Kidney tubule cell (primary cell): ENCODE measurements around the gene CAD.

Experiments used
- DNase-seq: peaks from one replicate; pipeline ENCODE4 v3.0.0-alpha.2; 2018; ENCODE audit warnings: low spot score

Gene CAD

GRCh38 chr2:27225526-27225925 lies 8.4 kb downstream of the CAD start:
- no peak for DNase-seq

GRCh38 chr2:27227501-27227900 lies 10.3 kb downstream of the CAD start:
- DNase-seq = no peak

GRCh38 chr2:27231921-27232320 lies 14.8 kb downstream of the CAD start:
- no peak for DNase-seq

- DNase-seq = no peak
Measured at GRCh38 chr2:27233341-27233740, 16.2 kb downstream of the CAD start.

- no peak for DNase-seq
Measured at GRCh38 chr2:27236136-27236535, 19.0 kb downstream of the CAD start.

- DNase-seq = no peak
Measured at GRCh38 chr2:27236626-27237025, 19.5 kb downstream of the CAD start.

GRCh38 chr2:27237341-27237945 lies 20.3 kb downstream of the CAD start:
- no peak for DNase-seq

- DNase-seq = no peak
Measured at GRCh38 chr2:27238976-27239375, 21.8 kb downstream of the CAD start.

- no peak for DNase-seq
Measured at GRCh38 chr2:27240406-27240805, 23.2 kb downstream of the CAD start.

GRCh38 chr2:27241761-27242613 lies 24.8 kb downstream of the CAD start:
- DNase-seq = no peak

- DNase-seq = no peak
Measured at GRCh38 chr2:27242614-27242951, 25.4 kb downstream of the CAD start.

GRCh38 chr2:27243391-27244130 lies 26.4 kb downstream of the CAD start:
- DNase-seq = no peak

- no peak for DNase-seq
Measured at GRCh38 chr2:27245116-27245515, 27.9 kb downstream of the CAD start.

- no peak for DNase-seq
Measured at GRCh38 chr2:27245626-27246025, 28.5 kb downstream of the CAD start.

GRCh38 chr2:27247893-27248292 lies 30.7 kb downstream of the CAD start:
- no peak for DNase-seq

GRCh38 chr2:27249159-27249890 lies 32.2 kb downstream of the CAD start:
- DNase-seq = no peak

- DNase-seq = peak; percentile 43
Measured at GRCh38 chr2:27249891-27250651, 32.9 kb downstream of the CAD start.

GRCh38 chr2:27250652-27251379 lies 33.6 kb downstream of the CAD start:
- no peak for DNase-seq

GRCh38 chr2:27251766-27252165 lies 34.6 kb downstream of the CAD start:
- DNase-seq = no peak

- no peak for DNase-seq
Measured at GRCh38 chr2:27255187-27255586, 38.0 kb downstream of the CAD start.

- DNase-seq = no peak
Measured at GRCh38 chr2:27255660-27256059, 38.5 kb downstream of the CAD start.
